H1 (cell line): ENCODE measurements around the gene TRAPPC11. TPM values are rescaled to one million over a fixed set of nuclear protein-coding genes. Genes with fewer than 3 reads are reported as not detected.

Source experiments
- BCL11A ChIP-seq, 2 experiments: IDR thresholded peaks; one replicate each; pipeline ENCODE4 v1.6.1; 2011; ENCODE audit warnings: low read depth in 2 of 2, low read length in 2 of 2, mild to moderate bottlenecking in 2 of 2
- CBX5 ChIP-seq: fragments of 300-800, 300-1000 bp; sonication (generic); IDR thresholded peaks from 2 replicates; pipeline ENCODE4 v1.7.1; 2016; ENCODE audit warnings: antibody characterized with exemption, low read length, low read depth
- CHD1 ChIP-seq: IDR thresholded peaks from 2 replicates; pipeline ENCODE4 v1.6.1; 2012; ENCODE audit warnings: low read depth, low read length, improper control_type of control experiment
- CTBP2 ChIP-seq: IDR thresholded peaks from 2 replicates; pipeline ENCODE4 v1.7.0; 2011; ENCODE audit warnings: borderline replicate concordance, mild to moderate bottlenecking, moderate library complexity, mixed read lengths, low read length; ENCODE audit not compliant: insufficient read depth, insufficient read length
- HDAC6 ChIP-seq: IDR thresholded peaks from one replicate; pipeline ENCODE4 v1.7.1; 2012; ENCODE audit warnings: low read depth, mild to moderate bottlenecking, inconsistent platforms, low read length, moderate library complexity
- SRF ChIP-seq: IDR thresholded peaks from 2 replicates; pipeline ENCODE4 v1.6.1; 2011; ENCODE audit warnings: mild to moderate bottlenecking, low read depth, low read length, moderate library complexity
- polyA plus RNA-seq, 7 experiments: library from polyadenylated mRNA; depleted of rRNA in 3 of 7; stranded (reverse) in 5 of 7; unstranded in 2 of 7; fragments of >200 nt in 5 of 7; fragments of 200-250 nt in 2 of 7; gene quantifications; 1 replicate in 5 of 7; 2 replicates in 1 of 7; 4 replicates in 1 of 7; pipeline versions ENCODE4 v1.2.1 to v1.2.3, GENCODE V29; 2011 to 2013; ENCODE audit warnings: missing spikeins in 2 of 7, mixed read lengths in 2 of 7
- total RNA-seq: library from RNA; stranded (reverse); fragmentation: NEBNext Ultra II Directional; extraction: Animal tissue kit (Norgen Biotek cat#: 25700); gene quantifications from 2 replicates; pipeline ENCODE4 v1.2.1, GENCODE V29; 2021
- TF ChIP-seq, protein P1 (sequence below): IDR thresholded peaks from 2 replicates; pipeline ENCODE4 v1.6.1; 2011; ENCODE audit warnings: low read length, improper control_type of control experiment

Gene TRAPPC11
- total and polyA plus RNA-seq, 2 of the 8 experiments (the other 6 are each of a cell fraction or from before 2014, with no cell fraction given): 19.2 to 25.9 TPM

DNA sequence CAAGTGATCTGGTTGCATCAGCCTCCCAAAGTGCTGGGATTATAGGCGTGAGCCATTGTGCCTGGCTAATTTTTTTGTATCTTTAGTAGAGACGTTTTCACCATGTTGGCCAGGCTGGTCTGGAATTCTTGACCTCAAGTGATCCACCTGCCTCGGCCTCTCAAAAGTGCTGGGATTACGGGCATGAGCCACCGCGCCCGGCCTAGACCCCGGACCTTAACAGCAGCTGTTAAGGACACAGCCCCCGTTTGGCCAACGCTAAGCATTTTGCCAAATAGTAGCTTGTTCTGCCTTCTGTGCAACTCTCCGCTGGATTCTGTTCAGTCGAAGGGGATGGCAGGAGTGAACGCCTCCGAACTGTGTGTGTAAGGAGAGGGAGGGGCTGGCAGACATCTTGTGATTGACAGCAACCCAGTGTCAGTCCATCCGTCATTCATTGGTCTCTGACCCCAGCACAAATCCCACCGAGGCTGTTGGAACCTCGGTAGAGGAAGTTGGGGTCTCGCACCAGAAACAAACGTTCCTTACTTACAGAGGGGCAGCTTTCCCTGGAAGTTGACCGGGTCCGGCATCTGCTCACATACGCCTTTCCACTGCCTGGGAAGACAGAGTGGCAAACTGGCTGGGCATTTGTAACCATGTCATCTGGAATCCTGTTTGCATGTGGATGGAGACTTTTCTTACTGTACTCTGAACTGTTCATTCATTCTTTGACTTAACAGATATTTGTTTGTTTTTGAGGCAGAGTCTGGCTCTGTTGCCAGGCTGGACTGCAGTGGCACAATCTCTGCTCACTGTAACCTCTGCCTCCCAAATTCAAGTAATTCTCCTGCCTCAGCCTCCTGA lies 69.4 kb downstream of the TRAPPC11 start (continued):
- TF ChIP-seq CHD1: no peak
- TF ChIP-seq SRF: no peak
- TF ChIP-seq CBX5: no peak
- no peak for TF ChIP-seq BCL11A (IDR thresholded peaks at IDR 0.05; ENCODE audit: low read depth in 2 of 2, low read length in 2 of 2)
- TF ChIP-seq, protein P1, sequence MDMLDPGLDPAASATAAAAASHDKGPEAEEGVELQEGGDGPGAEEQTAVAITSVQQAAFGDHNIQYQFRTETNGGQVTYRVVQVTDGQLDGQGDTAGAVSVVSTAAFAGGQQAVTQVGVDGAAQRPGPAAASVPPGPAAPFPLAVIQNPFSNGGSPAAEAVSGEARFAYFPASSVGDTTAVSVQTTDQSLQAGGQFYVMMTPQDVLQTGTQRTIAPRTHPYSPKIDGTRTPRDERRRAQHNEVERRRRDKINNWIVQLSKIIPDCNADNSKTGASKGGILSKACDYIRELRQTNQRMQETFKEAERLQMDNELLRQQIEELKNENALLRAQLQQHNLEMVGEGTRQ: no peak
- TF ChIP-seq HDAC6: no peak
- no peak for TF ChIP-seq CTBP2
